H1 (cell line): ENCODE results near the gene ELP1.

ENCODE experiments used
- CEBPB ChIP-seq: IDR thresholded peaks from 2 replicates; pipeline ENCODE4 v1.6.1; 2012; ENCODE audit warnings: low read depth, low read length
- EGR1 ChIP-seq: IDR thresholded peaks from 2 replicates; pipeline ENCODE4 v1.6.1; 2011; ENCODE audit warnings: low read depth, low read length, borderline replicate concordance
- EP300 ChIP-seq, 2 experiments: IDR thresholded peaks; 1 replicate in 1 of 2; 2 replicates in 1 of 2; pipeline ENCODE4 v1.6.1; 2011 to 2012; ENCODE audit warnings: low read depth in 2 of 2, low read length in 2 of 2, mild to moderate bottlenecking in 2 of 2, borderline replicate concordance in 1 of 2, inconsistent platforms in 1 of 2, moderate library complexity in 1 of 2
- HDAC6 ChIP-seq: IDR thresholded peaks from one replicate; pipeline ENCODE4 v1.7.1; 2012; ENCODE audit warnings: low read depth, mild to moderate bottlenecking, inconsistent platforms, low read length, moderate library complexity
- KDM1A ChIP-seq: fragments of 200-600, 300-600 bp; sonication (generic); IDR thresholded peaks from 2 replicates; pipeline ENCODE4 v1.7.1; 2016; ENCODE audit warnings: mild to moderate bottlenecking, low read length, borderline replicate concordance
- RAD21 ChIP-seq, 2 experiments: IDR thresholded peaks in 1 of 2; conservative IDR thresholded peaks in 1 of 2; 2 replicates each; pipeline ENCODE4 v1.6.1; 2011; ENCODE audit warnings: low read depth in 2 of 2, low read length in 2 of 2, improper control_type of control experiment in 1 of 2, inconsistent platforms in 1 of 2, mild to moderate bottlenecking in 1 of 2, moderate library complexity in 1 of 2
- RFX5 ChIP-seq: IDR thresholded peaks from 2 replicates; pipeline ENCODE4 v1.6.1; 2011; ENCODE audit warnings: low read depth, low read length, improper control_type of control experiment, borderline replicate concordance
- SP2 ChIP-seq: IDR thresholded peaks from 2 replicates; pipeline ENCODE4 v1.6.1; 2012; ENCODE audit warnings: mild to moderate bottlenecking, low read length, inconsistent platforms
- TAF1 ChIP-seq: IDR thresholded peaks from 2 replicates; pipeline ENCODE4 v1.6.1; 2011; ENCODE audit warnings: mild to moderate bottlenecking, low read depth, low read length
- YY1 ChIP-seq: IDR thresholded peaks from 2 replicates; pipeline ENCODE4 v1.6.1; 2011; ENCODE audit warnings: low read depth, mild to moderate bottlenecking, low read length
- TF ChIP-seq, protein P1 (sequence below), 3 experiments: IDR thresholded peaks; 1 replicate in 2 of 3; 2 replicates in 1 of 3; pipeline versions ENCODE4 v1.5.1 to v1.6.1; 2011; ENCODE audit warnings: low read length in 3 of 3, mild to moderate bottlenecking in 3 of 3, inconsistent platforms in 2 of 3, low read depth in 1 of 3, moderate library complexity in 1 of 3; ENCODE audit not compliant: insufficient read depth in 1 of 3; ENCODE audit errors: control extremely low read depth in 1 of 3

DNA sequence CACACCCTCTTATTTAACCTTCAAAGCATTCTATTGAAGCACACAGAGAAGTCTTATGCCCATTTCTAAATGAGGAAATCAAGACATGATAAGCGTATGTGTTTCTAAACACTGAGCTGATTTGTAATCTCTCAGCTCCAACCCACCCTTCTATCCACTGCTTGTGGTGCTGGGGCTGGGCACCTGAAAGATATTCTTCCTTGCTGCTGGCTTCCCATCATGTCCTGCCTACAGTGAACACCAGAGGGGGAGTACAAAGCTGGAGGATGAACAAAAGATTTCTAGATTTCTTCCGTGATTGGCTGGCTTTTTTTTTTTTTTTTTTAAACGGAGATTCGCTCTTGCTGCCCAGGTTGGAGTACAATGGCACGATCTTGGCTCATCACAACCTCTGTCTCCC is 57.5 kb downstream of the ELP1 start:
- TF ChIP-seq SP2 (no peak), RAD21 (IDR thresholded peaks at IDR 0.05 in 1 of 2, conservative IDR thresholded peaks at IDR 0.05 in 1 of 2; ENCODE audit: low read depth in 2 of 2, low read length in 2 of 2) (no peak), EP300 (IDR thresholded peaks at IDR 0.05; ENCODE audit: borderline replicate concordance in 1 of 2, low read depth in 2 of 2, low read length in 2 of 2) (no peak), YY1 (no peak), RFX5 (no peak), EGR1 (no peak), CEBPB (no peak), TAF1 (no peak), KDM1A (no peak), HDAC6 (no peak)
- TF ChIP-seq, protein P1, sequence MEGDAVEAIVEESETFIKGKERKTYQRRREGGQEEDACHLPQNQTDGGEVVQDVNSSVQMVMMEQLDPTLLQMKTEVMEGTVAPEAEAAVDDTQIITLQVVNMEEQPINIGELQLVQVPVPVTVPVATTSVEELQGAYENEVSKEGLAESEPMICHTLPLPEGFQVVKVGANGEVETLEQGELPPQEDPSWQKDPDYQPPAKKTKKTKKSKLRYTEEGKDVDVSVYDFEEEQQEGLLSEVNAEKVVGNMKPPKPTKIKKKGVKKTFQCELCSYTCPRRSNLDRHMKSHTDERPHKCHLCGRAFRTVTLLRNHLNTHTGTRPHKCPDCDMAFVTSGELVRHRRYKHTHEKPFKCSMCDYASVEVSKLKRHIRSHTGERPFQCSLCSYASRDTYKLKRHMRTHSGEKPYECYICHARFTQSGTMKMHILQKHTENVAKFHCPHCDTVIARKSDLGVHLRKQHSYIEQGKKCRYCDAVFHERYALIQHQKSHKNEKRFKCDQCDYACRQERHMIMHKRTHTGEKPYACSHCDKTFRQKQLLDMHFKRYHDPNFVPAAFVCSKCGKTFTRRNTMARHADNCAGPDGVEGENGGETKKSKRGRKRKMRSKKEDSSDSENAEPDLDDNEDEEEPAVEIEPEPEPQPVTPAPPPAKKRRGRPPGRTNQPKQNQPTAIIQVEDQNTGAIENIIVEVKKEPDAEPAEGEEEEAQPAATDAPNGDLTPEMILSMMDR (IDR thresholded peaks at IDR 0.05; ENCODE audit: control extremely low read depth in 1 of 3, insufficient read depth in 1 of 3, low read depth in 1 of 3, low read length in 3 of 3) = no peak
